ENCODE results near the gene ALK. TPM values are rescaled to one million over a fixed set of nuclear protein-coding genes. Genes with fewer than 3 reads are reported as not detected.

Gene ALK
- total RNA-seq, 1 experiment from 2014 or later, result not detected

DNA sequence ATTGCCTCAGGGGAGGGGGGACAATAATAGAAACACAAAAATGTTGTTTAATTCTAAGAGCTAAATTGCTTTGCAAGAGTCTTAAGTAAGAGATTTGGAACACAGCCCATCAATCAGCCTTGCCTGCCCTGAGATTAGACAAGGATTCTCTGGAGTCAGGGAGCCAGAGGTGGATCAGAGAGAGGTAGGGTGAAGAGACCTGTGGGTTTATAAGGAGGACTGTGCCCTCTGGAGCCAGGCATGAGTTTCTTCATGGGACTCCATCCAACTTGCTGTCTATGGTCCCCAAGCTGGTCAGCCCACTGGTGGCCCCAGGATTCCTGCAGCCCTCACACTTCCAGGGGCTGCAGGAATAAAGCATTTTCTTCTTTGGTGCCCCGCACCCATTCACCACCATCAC lies 139.3 kb downstream of the ALK start:
- Histone ChIP-seq H2BK15ac (ENCODE audit: low read depth, low read length) (no peak overlapping the region), H4K91ac (ENCODE audit: insufficient read length, low read depth, low read length) (no peak overlapping the region), H2BK20ac (ENCODE audit: low read depth, low read length, poor library complexity, severe bottlenecking) (no peak overlapping the region), H3K23ac (ENCODE audit: insufficient read length, low read depth, low read length) (no peak overlapping the region), H3K23me2 (ENCODE audit: insufficient read length, low read depth, low read length, poor library complexity, severe bottlenecking) (no peaks in the 10 kb centered on the region), H3K4me2 (ENCODE audit: insufficient read depth, insufficient read length, low read length) (no peak overlapping the region), H2BK12ac (ENCODE audit: insufficient read length, low read depth, low read length) (no peak overlapping the region), H2BK5ac (ENCODE audit: insufficient read length, low read length) (no peak overlapping the region), H3T11ph (ENCODE audit: low read length) (no peak overlapping the region), H3K79me2 (ENCODE audit: insufficient read depth, low read length) (no peaks in the 10 kb centered on the region), H3K14ac (ENCODE audit: insufficient read depth, low read length) (no peak overlapping the region; the same call in 1 of the 2 replicates), H3K9me3 (ENCODE audit: control insufficient read depth, low read depth, low read length) (no peaks in the 10 kb centered on the region), H3K4me1 (ENCODE audit: insufficient read depth, low read length) (peaks cover 2% of the 10 kb centered on the region; the same call in 1 of the 2 replicates), H4K8ac (replicated peaks; ENCODE audit: insufficient read length, low read depth, low read length) (no peak overlapping the region), H2AFZ (ENCODE audit: low read length) (no peak overlapping the region), H4K5ac (ENCODE audit: insufficient read length, low read depth, low read length) (no peak overlapping the region), H3K56ac (ENCODE audit: insufficient read length, low read depth, low read length) (no peak overlapping the region), H4K20me1 (ENCODE audit: control insufficient read depth, insufficient read depth, insufficient read length) (no peaks in the 10 kb centered on the region), H3K4ac (ENCODE audit: low read depth, low read length) (no peak overlapping the region), H3K9ac (ENCODE audit: extremely low read depth, insufficient read length, low read length) (no peak overlapping the region), H3K79me1 (ENCODE audit: insufficient read depth, low read depth, low read length, poor library complexity, severe bottlenecking) (no peaks in the 10 kb centered on the region), H2BK120ac (ENCODE audit: low read depth, low read length, poor library complexity, severe bottlenecking) (no peak overlapping the region), H3K27me3 (ENCODE audit: insufficient read depth, low read length) (no peaks in the 10 kb centered on the region), H3K27ac (ENCODE audit: insufficient read length, low read depth, low read length) (no peak overlapping the region), H2AK5ac (ENCODE audit: insufficient read length, low read length) (no peak overlapping the region), H3K18ac (ENCODE audit: insufficient read length, low read depth, low read length) (no peak overlapping the region)
- Mint-ChIP-seq H3K27ac (no peak overlapping the region), H3K27me3 (ENCODE audit: low read depth) (no peaks in the 10 kb centered on the region), H3K4me1 (peaks cover 18 to 22% of the 10 kb centered on the region in 2 experiments), H3K9me3 (no peaks in the 10 kb centered on the region), H3K4me3 (no peak overlapping the region), H3K36me3 (ENCODE audit: insufficient read depth in 1 of 3, low read depth in 3 of 3) (no peaks in the 10 kb centered on the region)
- TF ChIP-seq, protein P1, sequence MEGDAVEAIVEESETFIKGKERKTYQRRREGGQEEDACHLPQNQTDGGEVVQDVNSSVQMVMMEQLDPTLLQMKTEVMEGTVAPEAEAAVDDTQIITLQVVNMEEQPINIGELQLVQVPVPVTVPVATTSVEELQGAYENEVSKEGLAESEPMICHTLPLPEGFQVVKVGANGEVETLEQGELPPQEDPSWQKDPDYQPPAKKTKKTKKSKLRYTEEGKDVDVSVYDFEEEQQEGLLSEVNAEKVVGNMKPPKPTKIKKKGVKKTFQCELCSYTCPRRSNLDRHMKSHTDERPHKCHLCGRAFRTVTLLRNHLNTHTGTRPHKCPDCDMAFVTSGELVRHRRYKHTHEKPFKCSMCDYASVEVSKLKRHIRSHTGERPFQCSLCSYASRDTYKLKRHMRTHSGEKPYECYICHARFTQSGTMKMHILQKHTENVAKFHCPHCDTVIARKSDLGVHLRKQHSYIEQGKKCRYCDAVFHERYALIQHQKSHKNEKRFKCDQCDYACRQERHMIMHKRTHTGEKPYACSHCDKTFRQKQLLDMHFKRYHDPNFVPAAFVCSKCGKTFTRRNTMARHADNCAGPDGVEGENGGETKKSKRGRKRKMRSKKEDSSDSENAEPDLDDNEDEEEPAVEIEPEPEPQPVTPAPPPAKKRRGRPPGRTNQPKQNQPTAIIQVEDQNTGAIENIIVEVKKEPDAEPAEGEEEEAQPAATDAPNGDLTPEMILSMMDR (conservative IDR thresholded peaks at IDR 0.05), result no peak
- WGBS (ENCODE audit: extremely low coverage, insufficient read length, low lambda C conversion rate), result no CpG with 5 or more reads among the region's 1 CpG
- DNase-seq, result no peak
